OCI-LY1 (cell line): ENCODE results near the gene MBOAT2.

ENCODE experiments used
- H2AFZ ChIP-seq: fragments of 200-600 bp; sonication (generic), shearing (Covaris generic); 2 replicates; pipeline ENCODE4 v1.6.0; 2014; ENCODE audit warnings: antibody characterized with exemption, mild to moderate bottlenecking, low read length
- H3F3A ChIP-seq: fragments of 200-600 bp; sonication (generic), shearing (Covaris generic); 2 replicates; pipeline ENCODE4 v1.6.0; 2014; ENCODE audit warnings: mild to moderate bottlenecking, antibody characterized with exemption, low read length, moderate library complexity; ENCODE audit not compliant: insufficient read depth
- H3K27ac ChIP-seq: fragments of 200-600 bp; sonication (generic); 2 replicates; pipeline ENCODE4 v1.5.1; 2014; ENCODE audit warnings: low read length, mixed run types, mild to moderate bottlenecking, low read depth; ENCODE audit not compliant: poor library complexity, severe bottlenecking
- H3K27me3 ChIP-seq: fragments of 200-600 bp; sonication (generic); 2 replicates; pipeline ENCODE4 v1.6.0; 2014; ENCODE audit warnings: antibody characterized with exemption, mild to moderate bottlenecking, low read length, moderate library complexity; ENCODE audit not compliant: insufficient read depth
- H3K36me3 ChIP-seq: fragments of 200-600 bp; sonication (generic); 2 replicates; pipeline ENCODE4 v1.6.1; 2014; ENCODE audit warnings: mild to moderate bottlenecking, antibody characterized with exemption, low read length, moderate library complexity, mixed read lengths; ENCODE audit not compliant: insufficient read depth
- H3K4me1 ChIP-seq: fragments of 200-600 bp; sonication (generic); 2 replicates; pipeline ENCODE4 v1.5.1; 2014; ENCODE audit warnings: mild to moderate bottlenecking, low read length, moderate library complexity; ENCODE audit not compliant: insufficient read depth, severe bottlenecking
- H3K4me2 ChIP-seq: fragments of 200-600 bp; sonication (generic), shearing (Covaris generic); 2 replicates; pipeline ENCODE4 v1.6.1; 2014; ENCODE audit warnings: low read length
- H3K4me3 ChIP-seq: fragments of 200-600 bp; sonication (generic); 2 replicates; pipeline ENCODE4 v1.5.1; 2014; ENCODE audit warnings: low read length, low read depth, mild to moderate bottlenecking, mixed read lengths; ENCODE audit not compliant: poor library complexity, severe bottlenecking
- H3K79me2 ChIP-seq: fragments of 200-600 bp; shearing (Covaris generic); 2 replicates; pipeline ENCODE4 v1.6.1; 2016; ENCODE audit warnings: mixed run types, low read length, mixed read lengths; ENCODE audit not compliant: insufficient read depth
- H3K9ac ChIP-seq: fragments of 200-600 bp; sonication (generic), shearing (Covaris generic); 2 replicates; pipeline ENCODE4 v1.6.1; 2014; ENCODE audit warnings: mild to moderate bottlenecking, low read length, mixed read lengths
- H3K9me2 ChIP-seq: fragments of 200-600 bp; sonication (generic), shearing (Covaris generic); 2 replicates; pipeline ENCODE4 v1.6.1; 2014; ENCODE audit warnings: low read depth, mild to moderate bottlenecking, low read length, mixed read lengths
- H3K9me3 ChIP-seq: fragments of 200-600 bp; shearing (Covaris generic); 2 replicates; pipeline ENCODE4 v1.6.1; 2014; ENCODE audit warnings: low read length, mixed read lengths
- H4K20me1 ChIP-seq: fragments of 200-600 bp; sonication (generic), shearing (Covaris generic); 2 replicates; pipeline ENCODE4 v1.6.0; 2016; ENCODE audit warnings: mild to moderate bottlenecking, low read length; ENCODE audit not compliant: insufficient read depth
- EZH2 ChIP-seq: fragments of 200-600 bp; sonication (generic), shearing (Covaris generic); IDR thresholded peaks from 2 replicates; pipeline ENCODE4 v1.8.0; 2017; ENCODE audit warnings: borderline replicate concordance, mixed run types, mild to moderate bottlenecking, antibody characterized with exemption, low read length, moderate library complexity, mixed read lengths
- TF ChIP-seq, protein P1 (sequence below): fragments of 200-600 bp; sonication (generic), shearing (Covaris generic); IDR thresholded peaks from 2 replicates; pipeline ENCODE4 v1.5.1; 2017; ENCODE audit warnings: mild to moderate bottlenecking, antibody characterized with exemption, low read length, moderate library complexity, mixed read lengths

Gene MBOAT2

DNA sequence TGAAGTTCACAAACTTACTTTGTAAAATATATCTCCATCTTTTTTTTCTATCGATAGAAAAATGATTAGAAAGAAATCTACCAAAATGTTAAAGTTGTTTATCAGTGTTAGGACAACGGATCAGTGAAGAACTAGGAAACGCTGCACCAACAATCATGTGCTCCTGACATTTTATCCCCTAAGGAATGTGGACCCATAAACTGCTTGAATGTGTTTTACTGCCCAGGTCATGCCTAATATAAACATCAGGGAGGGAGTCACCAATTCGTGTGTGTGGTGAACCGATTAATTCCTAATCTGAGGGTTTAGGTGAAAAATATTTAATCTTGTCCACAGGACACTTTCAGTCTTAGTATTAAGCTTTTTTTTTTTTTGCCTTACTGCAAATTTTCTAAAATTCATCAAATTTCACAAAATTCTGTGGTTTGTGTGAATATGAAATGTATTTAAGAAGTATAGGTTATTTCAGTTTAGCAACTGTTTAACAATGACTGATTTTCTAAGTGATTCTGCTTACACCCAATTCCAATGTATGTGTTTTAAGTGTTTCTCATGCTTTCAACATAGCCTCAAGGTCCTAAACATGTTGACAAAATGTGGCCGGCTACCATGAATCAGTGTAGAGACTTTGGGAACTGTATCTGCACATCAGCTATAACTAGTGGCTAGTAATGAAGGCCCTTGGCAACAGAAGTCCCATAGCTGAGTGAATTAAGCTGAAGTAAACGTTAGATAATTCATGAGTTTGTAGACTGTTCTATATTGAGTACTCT is 155.0 kb downstream of the MBOAT2 start:
- Histone ChIP-seq H3K4me1 (no peaks in the 10 kb centered on the region), H4K20me1 (no peaks in the 10 kb centered on the region), H2AFZ (no peak overlapping the region), H3K27me3 (peaks cover 4% of the 10 kb centered on the region; the same call in 1 of the 2 replicates), H3K27ac (no peak overlapping the region), H3K4me3 (no peak overlapping the region), H3K9ac (no peak overlapping the region), H3K36me3 (no peaks in the 10 kb centered on the region), H3K9me3 (no peaks in the 10 kb centered on the region), H3K4me2 (no peak overlapping the region), H3K79me2 (no peaks in the 10 kb centered on the region), H3F3A (no peaks in the 10 kb centered on the region), H3K9me2 (no peaks in the 10 kb centered on the region)
- TF ChIP-seq, protein P1, sequence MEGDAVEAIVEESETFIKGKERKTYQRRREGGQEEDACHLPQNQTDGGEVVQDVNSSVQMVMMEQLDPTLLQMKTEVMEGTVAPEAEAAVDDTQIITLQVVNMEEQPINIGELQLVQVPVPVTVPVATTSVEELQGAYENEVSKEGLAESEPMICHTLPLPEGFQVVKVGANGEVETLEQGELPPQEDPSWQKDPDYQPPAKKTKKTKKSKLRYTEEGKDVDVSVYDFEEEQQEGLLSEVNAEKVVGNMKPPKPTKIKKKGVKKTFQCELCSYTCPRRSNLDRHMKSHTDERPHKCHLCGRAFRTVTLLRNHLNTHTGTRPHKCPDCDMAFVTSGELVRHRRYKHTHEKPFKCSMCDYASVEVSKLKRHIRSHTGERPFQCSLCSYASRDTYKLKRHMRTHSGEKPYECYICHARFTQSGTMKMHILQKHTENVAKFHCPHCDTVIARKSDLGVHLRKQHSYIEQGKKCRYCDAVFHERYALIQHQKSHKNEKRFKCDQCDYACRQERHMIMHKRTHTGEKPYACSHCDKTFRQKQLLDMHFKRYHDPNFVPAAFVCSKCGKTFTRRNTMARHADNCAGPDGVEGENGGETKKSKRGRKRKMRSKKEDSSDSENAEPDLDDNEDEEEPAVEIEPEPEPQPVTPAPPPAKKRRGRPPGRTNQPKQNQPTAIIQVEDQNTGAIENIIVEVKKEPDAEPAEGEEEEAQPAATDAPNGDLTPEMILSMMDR: no peak
- TF ChIP-seq EZH2: no peak

DNA sequence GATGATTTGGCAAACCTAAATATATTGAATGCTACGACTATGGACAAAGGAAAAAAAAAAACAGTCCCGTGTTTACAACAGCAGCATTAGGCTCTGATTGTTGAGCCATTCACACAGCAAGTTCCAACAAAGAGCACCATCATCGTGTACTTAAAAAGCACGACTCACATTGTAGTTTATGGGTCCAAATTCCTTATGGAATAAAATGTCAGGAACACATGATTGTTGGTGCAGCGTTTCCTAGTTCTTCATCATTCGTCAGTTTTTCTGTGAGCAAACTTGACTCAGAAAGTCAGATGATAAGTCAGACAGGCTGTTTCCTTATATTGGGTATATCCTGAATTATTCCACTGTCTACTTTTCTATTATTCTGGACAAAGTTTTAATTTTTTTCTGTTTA is 156.1 kb downstream of the MBOAT2 start:
- Histone ChIP-seq H3K36me3 (no peaks in the 10 kb centered on the region), H4K20me1 (no peaks in the 10 kb centered on the region), H3K27me3 (peaks cover 4% of the 10 kb centered on the region; the same call in 1 of the 2 replicates), H3K4me2 (no peak overlapping the region), H3K9me3 (no peaks in the 10 kb centered on the region), H3K27ac (no peak overlapping the region), H3K9me2 (no peaks in the 10 kb centered on the region), H3K4me3 (no peak overlapping the region), H3F3A (no peaks in the 10 kb centered on the region), H2AFZ (no peak overlapping the region), H3K4me1 (no peaks in the 10 kb centered on the region), H3K79me2 (no peaks in the 10 kb centered on the region), H3K9ac (no peak overlapping the region)
- TF ChIP-seq EZH2: no peak

DNA sequence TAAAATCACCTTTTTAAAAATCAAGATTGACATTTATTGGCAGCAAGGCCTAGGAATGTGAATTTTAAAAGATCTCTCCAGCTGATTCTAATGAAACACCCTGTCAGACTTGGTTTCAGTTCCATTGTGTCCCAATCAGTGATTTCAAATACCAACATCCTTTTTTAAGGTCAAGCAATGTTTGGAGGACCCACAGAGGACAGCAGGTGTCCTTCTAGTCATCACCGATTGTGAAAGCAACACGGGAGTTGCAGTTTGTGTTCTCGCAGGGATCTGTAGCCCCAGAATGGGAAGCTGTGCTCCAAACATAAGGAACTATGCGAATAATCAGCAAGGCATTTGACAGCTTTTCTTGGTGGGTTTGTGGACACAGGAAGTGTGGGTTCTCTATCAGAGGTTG is 161.6 kb downstream of the MBOAT2 start:
- H3K9ac ChIP-seq: no peak overlapping the region
- H3K9me3 ChIP-seq: no peaks in the 10 kb centered on the region
- H3K9me2 ChIP-seq: no peaks in the 10 kb centered on the region
- TF ChIP-seq, protein P1: no peak
- TF ChIP-seq EZH2: no peak
- no peak overlapping the region for H2AFZ ChIP-seq
- H3K79me2 ChIP-seq: no peaks in the 10 kb centered on the region
- H4K20me1 ChIP-seq: no peaks in the 10 kb centered on the region
- H3F3A ChIP-seq: no peaks in the 10 kb centered on the region
- H3K4me3 ChIP-seq: no peak overlapping the region
- H3K4me2 ChIP-seq: no peak overlapping the region
- H3K4me1 ChIP-seq: no peaks in the 10 kb centered on the region
- H3K27me3 ChIP-seq: no peaks in the 10 kb centered on the region; the same call in 1 of the 2 replicates
- no peak overlapping the region for H3K27ac ChIP-seq
- H3K36me3 ChIP-seq: no peaks in the 10 kb centered on the region
